Right lobe of liver (tissue), 6 donors: Measurements from ENCODE around the gene SPECC1L. TPM values are rescaled to one million over a fixed set of nuclear protein-coding genes. Genes with fewer than 3 reads are reported as not detected.
A peak's percentile ranks its signal among the peaks of the same experiment; 100 is the strongest.

Experiments
- ATAC-seq, 4 donors: fragments of 200-7000 bp; cut with Tn5 transposase; one replicate each; pipeline ENCODE4 v1.9.1; 2020; ENCODE audit warnings: mild to moderate bottlenecking in 4 of 4, moderate library complexity in 4 of 4
- DNase-seq, 3 donors: peaks; one replicate each; pipeline ENCODE4 v3.0.0-alpha.2; 2020
- H3K27ac ChIP-seq, 3 donors: fragments of 200-600 bp; one replicate each; pipeline ENCODE4 v1.8.0; 2022
- H3K27me3 ChIP-seq, 2 donors: fragments of 200-600 bp; one replicate each; pipeline ENCODE4 v1.8.0; 2022
- H3K36me3 ChIP-seq, 4 donors: fragments of 200-600 bp; sonication (generic) in 1 of 4; one replicate each; pipeline versions ENCODE4 v1.5.1 to v1.8.0; 2017 to 2022; ENCODE audit warnings: control low read depth in 1 of 4
- H3K4me1 ChIP-seq, 4 donors: fragments of 200-600 bp; sonication (generic) in 1 of 4; one replicate each; pipeline versions ENCODE4 v1.5.1 to v1.8.0; 2017 to 2022; ENCODE audit warnings: control low read depth in 1 of 4
- H3K4me3 ChIP-seq, 3 donors: fragments of 200-600 bp; one replicate each; pipeline ENCODE4 v1.8.0; 2022
- H3K9me3 ChIP-seq, 4 donors: fragments of 200-600 bp; sonication (generic) in 1 of 4; one replicate each; pipeline versions ENCODE4 v1.5.1 to v1.8.0; 2017 to 2022; ENCODE audit warnings: control low read depth in 1 of 4
- POLR2A ChIP-seq: fragments of 450-650 bp; IDR thresholded peaks from one replicate; pipeline ENCODE4 v1.6.1; 2017; ENCODE audit warnings: antibody characterized with exemption, mild to moderate bottlenecking
- WGBS: methylation state at CpG from one replicate; pipeline ENCODE4 v1.1.6; 2018; ENCODE audit warnings: low coverage, low lambda C conversion rate; ENCODE audit not compliant: insufficient coverage; ENCODE audit errors: missing lambda C conversion rate; 5-methylcytosine and 5-hydroxymethylcytosine counted together
- intact Hi-C, 2 donors: fragments of 100-400 bp; cut with DNase I; formaldehyde crosslinking; loops; one replicate each; pipeline versions ENCODE4 v1.11.2 to v1.14.1; 2022
- total RNA-seq, 6 experiments: library from RNA; depleted of rRNA in 2 of 6; stranded (reverse); fragments of >200 nt in 2 of 6; fragmentation: NEBNext Ultra II Directional in 3 of 6; extraction: Animal tissue kit (Norgen Biotek cat#: 25700) in 3 of 6; gene quantifications; one replicate each; pipeline versions ENCODE4 v1.1.0 to v1.2.4, GENCODE V29; 2016 to 2023
- TF ChIP-seq, protein P1 (sequence below), 4 donors: fragments of 200-600 bp in 3 of 4; fragments of 450-650 bp in 1 of 4; IDR thresholded peaks; one replicate each; pipeline versions ENCODE4 v1.5.1 to v1.8.0; 2016 to 2022; ENCODE audit warnings: antibody characterized with exemption in 4 of 4, mild to moderate bottlenecking in 2 of 4
- donor health status: DM: no; HTN: yes; CAD: no.
- donor health status: DM: no; HTN: no; CAD: no.
- donor health status: DM: no; HTN: no; CAD: no.
- donor health status: DM: no; HTN: yes; CAD: no.
- donor health status: DM: no; HTN: yes; CAD: no.

SPECC1L gene
- total RNA-seq, 6 experiments from 2014 or later, result 16.3 to 26.4 (median 24.2) TPM

DNA sequence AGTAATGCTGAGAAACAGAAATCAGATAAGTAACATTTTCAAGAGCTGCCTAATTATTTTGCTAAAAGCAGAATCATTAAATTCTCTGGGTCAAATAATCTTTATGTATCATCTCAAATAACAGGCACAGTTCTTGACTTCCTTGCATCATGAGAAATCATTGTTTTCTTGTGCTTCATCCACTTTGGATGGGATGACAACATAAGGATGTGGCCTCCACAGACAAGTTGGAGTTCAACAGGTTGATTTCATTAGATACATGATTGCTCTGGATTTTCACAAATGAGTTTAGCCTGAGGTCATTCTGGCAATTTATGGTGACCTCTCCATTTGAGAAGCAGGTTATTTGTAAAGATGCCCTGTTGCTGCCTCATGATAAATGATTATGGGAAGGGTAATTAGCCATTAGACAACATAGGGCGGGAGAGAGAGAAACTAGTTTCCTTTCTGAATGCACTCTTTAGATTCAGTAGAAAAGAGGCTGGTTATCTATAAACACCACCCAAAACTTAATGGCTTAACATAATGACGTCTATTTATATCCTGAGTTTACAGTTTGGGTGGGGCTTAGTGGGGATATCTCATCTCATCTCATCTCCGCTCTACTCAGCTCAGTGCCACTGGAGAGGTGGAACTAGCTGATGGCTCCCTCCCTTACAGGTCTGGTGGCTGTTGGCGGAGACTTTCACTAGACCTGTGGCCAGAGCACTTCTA lies 121.7 kb downstream of the SPECC1L start:
- intact Hi-C loops, result no loop called here
- 94% methylated on average over 2 of the region's 4 CpGs for WGBS
- Histone ChIP-seq H3K27ac (peak overlapping the region in 1 of 3 donors; percentile 7), H3K27me3 (no peaks in the 10 kb centered on the region), H3K9me3 (no peaks in the 10 kb centered on the region), H3K4me1 (peaks cover 0 to 5% (median 0%) of the 10 kb centered on the region in 4 donors), H3K36me3 (peaks cover 0 to 18% (median 3%) of the 10 kb centered on the region in 4 donors), H3K4me3 (no peak overlapping the region)
- no peak for ATAC-seq
- DNase-seq, result no peak
- TF ChIP-seq, protein P1, sequence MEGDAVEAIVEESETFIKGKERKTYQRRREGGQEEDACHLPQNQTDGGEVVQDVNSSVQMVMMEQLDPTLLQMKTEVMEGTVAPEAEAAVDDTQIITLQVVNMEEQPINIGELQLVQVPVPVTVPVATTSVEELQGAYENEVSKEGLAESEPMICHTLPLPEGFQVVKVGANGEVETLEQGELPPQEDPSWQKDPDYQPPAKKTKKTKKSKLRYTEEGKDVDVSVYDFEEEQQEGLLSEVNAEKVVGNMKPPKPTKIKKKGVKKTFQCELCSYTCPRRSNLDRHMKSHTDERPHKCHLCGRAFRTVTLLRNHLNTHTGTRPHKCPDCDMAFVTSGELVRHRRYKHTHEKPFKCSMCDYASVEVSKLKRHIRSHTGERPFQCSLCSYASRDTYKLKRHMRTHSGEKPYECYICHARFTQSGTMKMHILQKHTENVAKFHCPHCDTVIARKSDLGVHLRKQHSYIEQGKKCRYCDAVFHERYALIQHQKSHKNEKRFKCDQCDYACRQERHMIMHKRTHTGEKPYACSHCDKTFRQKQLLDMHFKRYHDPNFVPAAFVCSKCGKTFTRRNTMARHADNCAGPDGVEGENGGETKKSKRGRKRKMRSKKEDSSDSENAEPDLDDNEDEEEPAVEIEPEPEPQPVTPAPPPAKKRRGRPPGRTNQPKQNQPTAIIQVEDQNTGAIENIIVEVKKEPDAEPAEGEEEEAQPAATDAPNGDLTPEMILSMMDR (IDR thresholded peaks at IDR 0.05), result no peak
- no peak for TF ChIP-seq POLR2A

DNA sequence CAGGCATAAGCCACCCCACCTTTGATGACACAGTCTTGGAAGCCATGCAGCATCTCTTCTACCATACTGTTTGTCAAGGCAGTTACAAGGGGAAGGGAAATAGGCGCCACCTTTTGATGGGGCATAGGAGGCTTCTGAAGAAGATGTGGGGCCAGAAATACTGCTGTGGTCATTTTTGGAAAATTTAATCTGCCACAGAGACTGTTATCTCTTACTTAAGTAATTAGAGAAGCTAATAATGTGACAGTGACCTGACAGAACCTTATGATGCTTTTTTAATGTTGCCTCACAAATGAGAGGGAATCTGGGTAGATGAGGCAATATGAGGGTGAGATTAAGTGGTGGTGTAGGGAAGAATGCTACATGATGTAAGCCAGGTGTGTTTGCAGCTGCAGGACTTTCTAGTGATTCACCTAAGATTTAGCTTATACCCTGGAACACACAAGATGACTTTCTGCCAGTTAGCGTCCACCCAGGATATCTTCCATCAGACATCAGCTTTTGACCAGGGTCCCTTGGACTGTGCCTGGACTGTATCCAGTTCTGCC lies 122.5 kb downstream of the SPECC1L start:
- TF ChIP-seq, protein P1 (IDR thresholded peaks at IDR 0.05), result no peak
- no peak for TF ChIP-seq POLR2A
- Histone ChIP-seq H3K4me1 (peaks cover 0 to 5% (median 0%) of the 10 kb centered on the region in 4 donors), H3K9me3 (no peaks in the 10 kb centered on the region), H3K27me3 (no peaks in the 10 kb centered on the region), H3K27ac (no peak overlapping the region), H3K4me3 (no peak overlapping the region), H3K36me3 (peaks cover 0 to 18% (median 3%) of the 10 kb centered on the region in 4 donors)
- intact Hi-C loops, result no loop called here
- ATAC-seq, result no peak
- 93% methylated on average over 2 of the region's 2 CpGs for WGBS
- DNase-seq, result no peak

DNA sequence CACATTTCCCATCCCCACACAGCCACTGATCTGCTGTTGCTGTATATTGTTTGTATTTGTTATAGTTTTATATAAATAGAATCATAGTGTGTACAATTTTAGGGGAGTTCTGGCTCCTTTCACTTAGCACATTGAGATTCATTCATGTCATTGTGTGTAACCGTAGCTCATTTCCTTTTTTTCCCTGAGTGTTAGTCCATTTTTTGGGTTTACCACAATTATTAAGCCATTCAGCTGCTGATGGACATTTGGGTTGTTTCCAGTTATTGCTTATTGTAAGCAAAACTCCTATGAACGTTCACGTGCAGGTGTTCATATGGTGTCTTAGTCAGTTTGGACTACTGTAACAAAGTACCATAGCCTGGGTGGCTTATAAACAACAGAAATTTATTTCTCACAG lies 123.2 kb downstream of the SPECC1L start:
- H3K4me3 ChIP-seq, result no peak overlapping the region
- no peak overlapping the region for H3K27ac ChIP-seq
- ATAC-seq, result no peak
- WGBS, result 88% methylated on average over 3 of the region's 3 CpGs
- intact Hi-C loops, result no loop called here
- no peaks in the 10 kb centered on the region for H3K27me3 ChIP-seq
- no peaks in the 10 kb centered on the region for H3K9me3 ChIP-seq
- TF ChIP-seq, protein P1 (IDR thresholded peaks at IDR 0.05), result no peak
- TF ChIP-seq POLR2A, result no peak
- peaks cover 0 to 5% (median 0%) of the 10 kb centered on the region in 4 donors for H3K4me1 ChIP-seq
- no peak for DNase-seq
- H3K36me3 ChIP-seq, result peaks cover 0 to 18% (median 3%) of the 10 kb centered on the region in 4 donors

DNA sequence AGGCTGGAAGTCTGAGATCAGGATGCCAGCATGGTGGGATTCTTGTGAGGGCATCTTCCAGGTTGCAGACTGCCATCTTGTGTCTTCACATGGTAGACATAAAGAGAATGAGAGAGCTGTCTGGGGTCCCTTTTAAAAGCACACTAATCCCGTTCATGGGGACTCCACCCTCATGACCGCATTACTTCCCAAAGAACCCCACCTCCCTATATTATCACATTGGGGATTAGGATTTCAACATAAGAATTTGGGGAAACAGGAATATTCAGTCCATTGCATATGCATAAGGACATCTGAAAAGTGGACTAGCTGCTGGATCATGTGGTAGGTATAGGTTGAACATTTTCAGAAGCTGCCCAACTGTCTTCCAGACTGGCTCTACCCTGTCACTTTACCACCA lies 123.6 kb downstream of the SPECC1L start:
- Histone ChIP-seq H3K4me3 (no peak overlapping the region), H3K27me3 (no peaks in the 10 kb centered on the region), H3K36me3 (peaks cover 0 to 18% (median 3%) of the 10 kb centered on the region in 4 donors), H3K9me3 (no peaks in the 10 kb centered on the region), H3K4me1 (peaks cover 0 to 5% (median 0%) of the 10 kb centered on the region in 4 donors), H3K27ac (no peak overlapping the region)
- ATAC-seq (no peak), DNase-seq (no peak)
- intact Hi-C loops, result no loop called here
- 92% methylated on average over 2 of the region's 2 CpGs for WGBS
- no peak for TF ChIP-seq POLR2A
- TF ChIP-seq, protein P1 (IDR thresholded peaks at IDR 0.05), result no peak
